ENCODE data around the gene FAM13A. TPM values are rescaled to one million over a fixed set of nuclear protein-coding genes. Genes with fewer than 3 reads are reported as not detected.

Gene FAM13A
- total RNA-seq, 1 experiment from 2014 or later, result 26.7 TPM

GRCh38 chr4:88965053-88965452 lies 91.9 kb downstream of the FAM13A start:
- Histone ChIP-seq H3K36me3 (ENCODE audit: low read depth) (no peaks in the 10 kb centered on the region), H3K4me1 (replicated peaks; ENCODE audit: insufficient read depth) (peaks cover 61% of the 10 kb centered on the region), H3F3A (ENCODE audit: insufficient read depth, low read depth) (peaks cover 27% of the 10 kb centered on the region), H3K4me2 (no peak overlapping the region), H4K20me1 (ENCODE audit: insufficient read depth) (no peaks in the 10 kb centered on the region), H3K4me3 (no peak overlapping the region), H3K27me3 (ENCODE audit: insufficient read depth, low read depth) (no peaks in the 10 kb centered on the region), H2AFZ (no peak overlapping the region), H3K9me2 (ENCODE audit: insufficient read depth) (no peaks in the 10 kb centered on the region), H3K9me3 (ENCODE audit: insufficient read depth, low read depth) (no peaks in the 10 kb centered on the region), H3K79me2 (ENCODE audit: low read depth) (no peaks in the 10 kb centered on the region), H3K27ac (peak overlapping the region; percentile 87)
- no TSS peak for BruUV-seq (replicated peaks)
- intact Hi-C loops (cut with micrococcal nuclease; ENCODE audit: unreplicated experiment), result no loop called here
- no peak for TF ChIP-seq EZH2 (IDR thresholded peaks at IDR 0.05; ENCODE audit: low read depth)
- TF ChIP-seq CTCF (conservative IDR thresholded peaks at IDR 0.05), result no peak
- DNase-seq, result no peak
- ChIA-PET POLR2A (ENCODE audit: unreplicated experiment) (interaction anchor here (0.6 kb wide), 1 partner anchor 372 kb away, joined by 12 read pairs; no protein-coding TSS in a partner anchor), CTCF (no interaction called here)

GRCh38 chr4:88964450-88964849 lies 92.5 kb downstream of the FAM13A start:
- H3K9me3 ChIP-seq (ENCODE audit: insufficient read depth, low read depth), result no peaks in the 10 kb centered on the region
- H3K4me3 ChIP-seq, result no peak overlapping the region
- peaks cover 27% of the 10 kb centered on the region for H3F3A ChIP-seq (ENCODE audit: insufficient read depth, low read depth)
- TF ChIP-seq CTCF (conservative IDR thresholded peaks at IDR 0.05), result no peak
- no peak for TF ChIP-seq EZH2 (IDR thresholded peaks at IDR 0.05; ENCODE audit: low read depth)
- POLR2A ChIA-PET (ENCODE audit: unreplicated experiment), result interaction anchor here (0.6 to 0.7 kb wide), 3 partner anchors 34 to 371 kb away, joined by 5 to 12 read pairs (median 8); no protein-coding TSS in a partner anchor
- peak overlapping the region; percentile 87 for H3K27ac ChIP-seq
- no peaks in the 10 kb centered on the region for H3K9me2 ChIP-seq (ENCODE audit: insufficient read depth)
- H3K36me3 ChIP-seq (ENCODE audit: low read depth), result no peaks in the 10 kb centered on the region
- BruUV-seq (replicated peaks), result no TSS peak
- intact Hi-C loops (cut with micrococcal nuclease; ENCODE audit: unreplicated experiment), result no loop called here
- no peak overlapping the region for H2AFZ ChIP-seq
- H3K4me2 ChIP-seq, result peak overlapping the region; percentile 49
- no peaks in the 10 kb centered on the region for H3K79me2 ChIP-seq (ENCODE audit: low read depth)
- H3K4me1 ChIP-seq (replicated peaks; ENCODE audit: insufficient read depth), result peaks cover 56% of the 10 kb centered on the region
- H4K20me1 ChIP-seq (ENCODE audit: insufficient read depth), result no peaks in the 10 kb centered on the region
- no peaks in the 10 kb centered on the region for H3K27me3 ChIP-seq (ENCODE audit: insufficient read depth, low read depth)
- DNase-seq, result peak; percentile 1 to 73
- CTCF ChIA-PET, result no interaction called here

- no TSS peak for BruUV-seq (replicated peaks)
- CTCF ChIA-PET, result no interaction called here
- TF ChIP-seq CTCF (conservative IDR thresholded peaks at IDR 0.05) (no peak), EZH2 (IDR thresholded peaks at IDR 0.05; ENCODE audit: low read depth) (no peak)
- Histone ChIP-seq H4K20me1 (ENCODE audit: insufficient read depth) (no peaks in the 10 kb centered on the region), H3K36me3 (ENCODE audit: low read depth) (no peaks in the 10 kb centered on the region), H3K9me3 (ENCODE audit: insufficient read depth, low read depth) (no peaks in the 10 kb centered on the region), H3K9me2 (ENCODE audit: insufficient read depth) (no peaks in the 10 kb centered on the region), H3F3A (ENCODE audit: insufficient read depth, low read depth) (peaks cover 27% of the 10 kb centered on the region), H2AFZ (no peak overlapping the region), H3K79me2 (ENCODE audit: low read depth) (no peaks in the 10 kb centered on the region), H3K27me3 (ENCODE audit: insufficient read depth, low read depth) (no peaks in the 10 kb centered on the region), H3K4me1 (replicated peaks; ENCODE audit: insufficient read depth) (peaks cover 50% of the 10 kb centered on the region), H3K4me3 (no peak overlapping the region), H3K27ac (peak overlapping the region; percentile 87), H3K4me2 (peak overlapping the region; percentile 49)
- DNase-seq, result peak; percentile 1 to 72
- intact Hi-C loops (cut with micrococcal nuclease; ENCODE audit: unreplicated experiment), result no loop called here
- POLR2A ChIA-PET (ENCODE audit: unreplicated experiment), result interaction anchor here (0.6 to 0.7 kb wide), 2 partner anchors 35 to 141 kb away, joined by 5 to 8 read pairs; no protein-coding TSS in a partner anchor
Measured at GRCh38 chr4:88963817-88964216, 93.2 kb downstream of the FAM13A start.

All from PC-9 (cell line).